ENCODE measurements around the gene FRMPD4. TPM values are rescaled to one million over a fixed set of nuclear protein-coding genes. Genes with fewer than 3 reads are reported as not detected.
"Not testable (repeated sequence)": the region's sequence is repeated elsewhere in the genome, so short reads cannot be mapped to it uniquely, and the experiment has no call there.

The FRMPD4 gene
- total RNA-seq, 1 experiment from 2014 or later, result not detected

- no peaks in the 10 kb centered on the region for H4K20me1 ChIP-seq (ENCODE audit: insufficient read depth)
- ChIA-PET POLR2A (ENCODE audit: unreplicated experiment) (no interaction called here), CTCF (no interaction called here)
- no peak overlapping the region for H3K27ac ChIP-seq
- H3K79me2 ChIP-seq (ENCODE audit: low read depth), result no peaks in the 10 kb centered on the region
- no peaks in the 10 kb centered on the region for H3K4me1 ChIP-seq (replicated peaks; ENCODE audit: insufficient read depth)
- TF ChIP-seq EZH2 (IDR thresholded peaks at IDR 0.05; ENCODE audit: low read depth), result no peak
- TF ChIP-seq CTCF (conservative IDR thresholded peaks at IDR 0.05), result no peak
- H2AFZ ChIP-seq, result no peak overlapping the region
- H3K9me2 ChIP-seq (ENCODE audit: insufficient read depth), result no peaks in the 10 kb centered on the region
- no peak for DNase-seq
- no TSS peak for BruUV-seq (replicated peaks)
- H3K4me2 ChIP-seq, result no peak overlapping the region
- H3K4me3 ChIP-seq, result no peak overlapping the region
- no peaks in the 10 kb centered on the region for H3K36me3 ChIP-seq (ENCODE audit: low read depth)
- no peaks in the 10 kb centered on the region for H3F3A ChIP-seq (ENCODE audit: insufficient read depth, low read depth)
- intact Hi-C loops (cut with micrococcal nuclease; ENCODE audit: unreplicated experiment), result no loop called here
- H3K9me3 ChIP-seq (ENCODE audit: insufficient read depth, low read depth), result no peaks in the 10 kb centered on the region
- no peaks in the 10 kb centered on the region for H3K27me3 ChIP-seq (ENCODE audit: insufficient read depth, low read depth)
These were observed 24.1 kb downstream of the FRMPD4 start for GRCh38 chrX:12162420-12162819.

- BruUV-seq (replicated peaks); POLR2A ChIA-PET (ENCODE audit: unreplicated experiment); H2AFZ ChIP-seq; H3K4me1 ChIP-seq (replicated peaks; ENCODE audit: insufficient read depth); H3K36me3 ChIP-seq (ENCODE audit: low read depth); H3K27me3 ChIP-seq (ENCODE audit: insufficient read depth, low read depth); H3K4me3 ChIP-seq; H3K9me3 ChIP-seq (ENCODE audit: insufficient read depth, low read depth); H3K4me2 ChIP-seq; CTCF ChIA-PET; DNase-seq; intact Hi-C loops (cut with micrococcal nuclease; ENCODE audit: unreplicated experiment); H3K27ac ChIP-seq; H3K79me2 ChIP-seq (ENCODE audit: low read depth); H3F3A ChIP-seq (ENCODE audit: insufficient read depth, low read depth); H4K20me1 ChIP-seq (ENCODE audit: insufficient read depth); H3K9me2 ChIP-seq (ENCODE audit: insufficient read depth): not testable (repeated sequence)
These were observed 25.9 kb downstream of the FRMPD4 start for GRCh38 chrX:12164180-12164579.

GRCh38 chrX:12170755-12171154 is 32.5 kb downstream of the FRMPD4 start:
- Histone ChIP-seq H3K4me2 (no peak overlapping the region), H3K79me2 (ENCODE audit: low read depth) (no peaks in the 10 kb centered on the region)

More at GRCh38 chrX:12170755-12171154, 32.5 kb downstream of the FRMPD4 start:
- intact Hi-C loops (cut with micrococcal nuclease; ENCODE audit: unreplicated experiment), result no loop called here
- DNase-seq, result no peak
- Histone ChIP-seq H3F3A (ENCODE audit: insufficient read depth, low read depth) (no peaks in the 10 kb centered on the region), H2AFZ (no peak overlapping the region), H4K20me1 (ENCODE audit: insufficient read depth) (no peaks in the 10 kb centered on the region), H3K9me2 (ENCODE audit: insufficient read depth) (no peaks in the 10 kb centered on the region), H3K4me3 (no peak overlapping the region), H3K27ac (no peak overlapping the region), H3K9me3 (ENCODE audit: insufficient read depth, low read depth) (no peaks in the 10 kb centered on the region), H3K36me3 (ENCODE audit: low read depth) (no peaks in the 10 kb centered on the region), H3K4me1 (replicated peaks; ENCODE audit: insufficient read depth) (no peaks in the 10 kb centered on the region), H3K27me3 (ENCODE audit: insufficient read depth, low read depth) (no peaks in the 10 kb centered on the region)
- TF ChIP-seq CTCF (conservative IDR thresholded peaks at IDR 0.05) (no peak), EZH2 (IDR thresholded peaks at IDR 0.05; ENCODE audit: low read depth) (no peak)
- CTCF ChIA-PET, result no interaction called here
- POLR2A ChIA-PET (ENCODE audit: unreplicated experiment), result interaction anchor here (0.6 kb wide), 1 partner anchor 660 kb away, joined by 4 read pairs; no protein-coding TSS in a partner anchor
- no TSS peak for BruUV-seq (replicated peaks)

All from PC-9 (cell line).